Fibroblast of peridontal ligament (primary cell): ENCODE measurements around the gene ACTC1.

Source experiments
- DNase-seq: peaks from one replicate; pipeline ENCODE4 v3.0.0-alpha.2; 2010; ENCODE audit errors: extremely low read depth

ACTC1 gene

GRCh38 chr15:34799149-34800101, 4.1 kb upstream of the ACTC1 start:
- no peak for DNase-seq

GRCh38 chr15:34796847-34797435, 1.6 kb upstream of the ACTC1 start:
- no peak for DNase-seq

- no peak for DNase-seq
Observed at GRCh38 chr15:34794590-34795206, 651 bp downstream of the ACTC1 start.

- no peak for DNase-seq
Observed at GRCh38 chr15:34793901-34794300, 1.4 kb downstream of the ACTC1 start.

- no peak for DNase-seq
Observed at GRCh38 chr15:34793071-34793470, 2.3 kb downstream of the ACTC1 start.

GRCh38 chr15:34791701-34792100, 3.6 kb downstream of the ACTC1 start:
- no peak for DNase-seq

- DNase-seq, result no peak
Observed at GRCh38 chr15:34790121-34790520, 5.2 kb downstream of the ACTC1 start.

GRCh38 chr15:34789326-34789725, 6.0 kb downstream of the ACTC1 start:
- no peak for DNase-seq

GRCh38 chr15:34786206-34786605, 9.1 kb downstream of the ACTC1 start:
- DNase-seq, result no peak

GRCh38 chr15:34783991-34784390, 11.4 kb downstream of the ACTC1 start:
- DNase-seq, result no peak

- no peak for DNase-seq
Observed at GRCh38 chr15:34783431-34783830, 11.9 kb downstream of the ACTC1 start.

GRCh38 chr15:34782901-34783300, 12.4 kb downstream of the ACTC1 start:
- DNase-seq, result no peak

- no peak for DNase-seq
Observed at GRCh38 chr15:34780725-34781124, 14.6 kb downstream of the ACTC1 start.

- DNase-seq, result no peak
Observed at GRCh38 chr15:34776606-34777105, 18.7 kb downstream of the ACTC1 start.

GRCh38 chr15:34773917-34774316, 21.4 kb downstream of the ACTC1 start:
- no peak for DNase-seq

- no peak for DNase-seq
Observed at GRCh38 chr15:34773013-34773412, 22.3 kb downstream of the ACTC1 start.

- DNase-seq, result no peak
Observed at GRCh38 chr15:34772312-34772711, 23.0 kb downstream of the ACTC1 start.

GRCh38 chr15:34769711-34770110, 25.6 kb downstream of the ACTC1 start:
- no peak for DNase-seq

GRCh38 chr15:34768530-34768929, 26.8 kb downstream of the ACTC1 start:
- DNase-seq, result peak; percentile 1

GRCh38 chr15:34765741-34766140, 29.6 kb downstream of the ACTC1 start:
- no peak for DNase-seq

GRCh38 chr15:34760909-34761308, 34.4 kb downstream of the ACTC1 start:
- no peak for DNase-seq

- DNase-seq, result no peak
Observed at GRCh38 chr15:34759992-34760391, 35.4 kb downstream of the ACTC1 start.

GRCh38 chr15:34759347-34759746, 36.0 kb downstream of the ACTC1 start:
- DNase-seq, result no peak
